Sigmoid colon (tissue), 4 donors: ENCODE data around the gene TKT.

Experiments used
- CTCF ChIP-seq, 4 experiments: fragments of 450-650 bp in 3 of 4; fragments of 200-600 bp in 1 of 4; IDR thresholded peaks; one replicate each; pipeline ENCODE4 v1.5.1; 2016 to 2019; ENCODE audit warnings: antibody characterized with exemption in 4 of 4, mild to moderate bottlenecking in 3 of 4, moderate library complexity in 2 of 4
- EP300 ChIP-seq, 4 donors: sonication (generic); formaldehyde crosslinking; IDR thresholded peaks; one replicate each; pipeline ENCODE4 v1.6.1; 2017; ENCODE audit warnings: antibody characterized with exemption in 4 of 4
- POLR2AphosphoS5 ChIP-seq, 4 donors: sonication (generic); formaldehyde crosslinking; IDR thresholded peaks; one replicate each; pipeline ENCODE4 v1.6.1; 2017; ENCODE audit warnings: antibody characterized with exemption in 4 of 4

GRCh38 chr3:53227993-53228885 lies 27.6 kb downstream of the TKT start:
- TF ChIP-seq CTCF (IDR thresholded peaks at IDR 0.05) (no peak), EP300 (IDR thresholded peaks at IDR 0.05) (no peak), POLR2AphosphoS5 (IDR thresholded peaks at IDR 0.05) (no peak)
